ENCODE measurements around the gene ZNF791.

DNA sequence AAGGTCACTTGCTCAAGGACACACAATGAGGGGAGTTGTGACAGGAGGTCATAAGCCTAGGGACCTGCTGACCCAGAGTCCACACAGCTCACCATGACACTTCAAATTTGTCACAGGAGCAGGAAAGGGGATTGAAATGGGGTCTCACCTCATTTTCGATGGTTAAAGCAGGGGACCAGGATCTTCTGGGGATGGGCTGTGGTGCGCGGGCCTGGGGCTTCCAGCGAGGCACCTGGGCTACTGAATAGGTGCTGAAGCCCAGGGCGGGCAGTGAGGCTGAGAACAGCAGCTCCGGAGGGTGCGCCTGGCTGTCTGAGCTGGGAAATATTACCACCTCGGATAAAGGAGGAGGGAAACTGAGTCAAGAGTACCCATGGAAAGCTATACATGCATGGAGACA lies 44.8 kb downstream of the ZNF791 start:
- TF ChIP-seq, protein P1, sequence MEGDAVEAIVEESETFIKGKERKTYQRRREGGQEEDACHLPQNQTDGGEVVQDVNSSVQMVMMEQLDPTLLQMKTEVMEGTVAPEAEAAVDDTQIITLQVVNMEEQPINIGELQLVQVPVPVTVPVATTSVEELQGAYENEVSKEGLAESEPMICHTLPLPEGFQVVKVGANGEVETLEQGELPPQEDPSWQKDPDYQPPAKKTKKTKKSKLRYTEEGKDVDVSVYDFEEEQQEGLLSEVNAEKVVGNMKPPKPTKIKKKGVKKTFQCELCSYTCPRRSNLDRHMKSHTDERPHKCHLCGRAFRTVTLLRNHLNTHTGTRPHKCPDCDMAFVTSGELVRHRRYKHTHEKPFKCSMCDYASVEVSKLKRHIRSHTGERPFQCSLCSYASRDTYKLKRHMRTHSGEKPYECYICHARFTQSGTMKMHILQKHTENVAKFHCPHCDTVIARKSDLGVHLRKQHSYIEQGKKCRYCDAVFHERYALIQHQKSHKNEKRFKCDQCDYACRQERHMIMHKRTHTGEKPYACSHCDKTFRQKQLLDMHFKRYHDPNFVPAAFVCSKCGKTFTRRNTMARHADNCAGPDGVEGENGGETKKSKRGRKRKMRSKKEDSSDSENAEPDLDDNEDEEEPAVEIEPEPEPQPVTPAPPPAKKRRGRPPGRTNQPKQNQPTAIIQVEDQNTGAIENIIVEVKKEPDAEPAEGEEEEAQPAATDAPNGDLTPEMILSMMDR (conservative IDR thresholded peaks at IDR 0.05 in 1 of 2, IDR thresholded peaks at IDR 0.05 in 1 of 2; ENCODE audit: low read depth in 1 of 2, low read length in 2 of 2) = no peak
- TF ChIP-seq EZH2 (IDR thresholded peaks at IDR 0.05; ENCODE audit: low read length, missing control alignments) = no peak
